H9 (cell line): ENCODE data around the gene MGST1. TPM values are rescaled to one million over a fixed set of nuclear protein-coding genes. Genes with fewer than 3 reads are reported as not detected.

ENCODE experiments used
- DNase-seq: peaks from one replicate; pipeline ENCODE4 v3.0.0-alpha.2; 2017
- H2AFZ ChIP-seq: one replicate; pipeline ENCODE4 v1.6.1; 2013; ENCODE audit warnings: mild to moderate bottlenecking, low read length, control low read depth, moderate library complexity
- H2AK5ac ChIP-seq: 2 replicates; pipeline ENCODE4 v1.6.1; 2013; ENCODE audit warnings: low read length, control low read depth, mixed read lengths; ENCODE audit not compliant: insufficient read length
- H2BK120ac ChIP-seq: one replicate; pipeline ENCODE4 v1.6.1; 2013; ENCODE audit warnings: low read depth, mild to moderate bottlenecking, low read length, control low read depth, inconsistent platforms; ENCODE audit not compliant: poor library complexity, severe bottlenecking
- H2BK12ac ChIP-seq: 2 replicates; pipeline ENCODE4 v1.6.1; 2013; ENCODE audit warnings: low read length, control low read depth, mixed read lengths, low read depth; ENCODE audit not compliant: insufficient read length
- H2BK15ac ChIP-seq: 2 replicates; pipeline ENCODE4 v1.6.1; 2013; ENCODE audit warnings: low read depth, low read length, control low read depth
- H2BK20ac ChIP-seq: one replicate; pipeline ENCODE4 v1.6.1; 2013; ENCODE audit warnings: low read depth, mild to moderate bottlenecking, low read length, control low read depth, inconsistent platforms; ENCODE audit not compliant: poor library complexity, severe bottlenecking
- H2BK5ac ChIP-seq: 2 replicates; pipeline ENCODE4 v1.6.1; 2013; ENCODE audit warnings: low read length, control low read depth, mixed read lengths; ENCODE audit not compliant: insufficient read length
- H3K14ac ChIP-seq: 2 replicates; pipeline ENCODE4 v1.6.1; 2013; ENCODE audit warnings: low read length, control low read depth; ENCODE audit not compliant: insufficient read depth
- H3K18ac ChIP-seq: 2 replicates; pipeline ENCODE4 v1.6.1; 2013; ENCODE audit warnings: low read depth, mild to moderate bottlenecking, mixed read lengths, low read length, control low read depth; ENCODE audit not compliant: insufficient read length
- H3K23ac ChIP-seq: 2 replicates; pipeline ENCODE4 v1.6.1; 2013; ENCODE audit warnings: low read length, control low read depth, mixed read lengths, low read depth; ENCODE audit not compliant: insufficient read length
- H3K23me2 ChIP-seq: 2 replicates; pipeline ENCODE4 v1.6.1; 2013; ENCODE audit warnings: low read depth, mild to moderate bottlenecking, mixed read lengths, low read length, control low read depth; ENCODE audit not compliant: insufficient read length, poor library complexity, severe bottlenecking
- H3K27ac ChIP-seq: 2 replicates; pipeline ENCODE4 v1.5.1; 2013; ENCODE audit warnings: low read length, control low read depth, mixed read lengths, low read depth; ENCODE audit not compliant: insufficient read length
- H3K27me3 ChIP-seq: 2 replicates; pipeline ENCODE4 v1.6.1; 2013; ENCODE audit warnings: low read length, control low read depth, inconsistent platforms; ENCODE audit not compliant: insufficient read depth
- H3K4ac ChIP-seq: 2 replicates; pipeline ENCODE4 v1.6.1; 2013; ENCODE audit warnings: low read depth, mild to moderate bottlenecking, control low read depth, inconsistent platforms, low read length, moderate library complexity
- H3K4me1 ChIP-seq: 2 replicates; pipeline ENCODE4 v1.6.1; 2013; ENCODE audit warnings: low read length, control low read depth, inconsistent platforms; ENCODE audit not compliant: insufficient read depth
- H3K4me2 ChIP-seq: 2 replicates; pipeline ENCODE4 v1.6.1; 2013; ENCODE audit warnings: low read length, control low read depth, mixed read lengths; ENCODE audit not compliant: insufficient read length, insufficient read depth
- H3K56ac ChIP-seq: 2 replicates; pipeline ENCODE4 v1.6.1; 2013; ENCODE audit warnings: low read depth, mild to moderate bottlenecking, mixed read lengths, low read length, control low read depth; ENCODE audit not compliant: insufficient read length
- H3K79me1 ChIP-seq: 2 replicates; pipeline ENCODE4 v1.6.1; 2013; ENCODE audit warnings: low read depth, mild to moderate bottlenecking, moderate library complexity, low read length, control low read depth, inconsistent platforms; ENCODE audit not compliant: insufficient read depth, poor library complexity, severe bottlenecking
- H3K79me2 ChIP-seq: 2 replicates; pipeline ENCODE4 v1.6.1; 2013; ENCODE audit warnings: low read length, control low read depth, inconsistent platforms; ENCODE audit not compliant: insufficient read depth
- H3K9ac ChIP-seq: 2 replicates; pipeline ENCODE4 v1.6.1; 2013; ENCODE audit warnings: low read length, control low read depth, mixed read lengths; ENCODE audit not compliant: insufficient read length; ENCODE audit errors: extremely low read depth
- H3K9me3 ChIP-seq: one replicate; pipeline ENCODE4 v1.6.1; 2013; ENCODE audit warnings: low read depth, low read length, inconsistent platforms; ENCODE audit not compliant: control insufficient read depth
- H3T11ph ChIP-seq: one replicate; pipeline ENCODE4 v1.6.1; 2013; ENCODE audit warnings: mild to moderate bottlenecking, low read length, control low read depth, inconsistent platforms
- H4K20me1 ChIP-seq: one replicate; pipeline ENCODE4 v1.6.1; 2013; ENCODE audit not compliant: control insufficient read depth, insufficient read length, insufficient read depth
- H4K5ac ChIP-seq: 2 replicates; pipeline ENCODE4 v1.6.1; 2013; ENCODE audit warnings: low read depth, mild to moderate bottlenecking, mixed read lengths, low read length, control low read depth; ENCODE audit not compliant: insufficient read length
- H4K8ac ChIP-seq: replicated peaks from 2 replicates; pipeline ENCODE4 v1.6.1; 2013; ENCODE audit warnings: low read length, control low read depth, mixed read lengths, low read depth; ENCODE audit not compliant: insufficient read length
- H4K91ac ChIP-seq: 2 replicates; pipeline ENCODE4 v1.6.1; 2013; ENCODE audit warnings: low read depth, mild to moderate bottlenecking, moderate library complexity, mixed read lengths, low read length, control low read depth; ENCODE audit not compliant: insufficient read length
- H3K27ac Mint-ChIP-seq, 3 experiments: 2 replicates in 2 of 3; 3 replicates in 1 of 3; pipeline ENCODE4 v1.8.0; 2020 to 2021; ENCODE audit warnings: mixed read lengths in 3 of 3, mild to moderate bottlenecking in 1 of 3, moderate library complexity in 1 of 3
- H3K27me3 Mint-ChIP-seq: 2 replicates; pipeline ENCODE4 v1.8.0; 2021; ENCODE audit warnings: low read depth, mild to moderate bottlenecking, moderate library complexity, mixed read lengths
- H3K36me3 Mint-ChIP-seq, 3 experiments: 2 replicates in 2 of 3; 3 replicates in 1 of 3; pipeline ENCODE4 v1.8.0; 2020 to 2021; ENCODE audit warnings: low read depth in 3 of 3, mixed read lengths in 3 of 3; ENCODE audit not compliant: insufficient read depth in 1 of 3
- H3K4me1 Mint-ChIP-seq, 2 experiments: 2 replicates each; pipeline ENCODE4 v1.8.0; 2020; ENCODE audit warnings: mixed read lengths in 2 of 2
- H3K4me3 Mint-ChIP-seq, 2 experiments: 2 replicates in 1 of 2; 3 replicates in 1 of 2; pipeline ENCODE4 v1.8.0; 2020 to 2021; ENCODE audit warnings: mild to moderate bottlenecking in 2 of 2, mixed read lengths in 2 of 2, moderate library complexity in 1 of 2
- H3K9me3 Mint-ChIP-seq, 2 experiments: 2 replicates in 1 of 2; 3 replicates in 1 of 2; pipeline ENCODE4 v1.8.0; 2020; ENCODE audit warnings: mild to moderate bottlenecking in 2 of 2, mixed read lengths in 2 of 2, moderate library complexity in 1 of 2
- WGBS: extraction: QIAGEN DNeasy Blood & Tissue Kit; methylation state at CpG from one replicate; pipeline ENCODE4 v1.1.7; 2013; ENCODE audit warnings: missing lambda C conversion rate, low lambda C conversion rate, mixed read lengths; ENCODE audit not compliant: insufficient read length; ENCODE audit errors: extremely low coverage; 5-methylcytosine and 5-hydroxymethylcytosine counted together
- total RNA-seq: library from RNA; stranded (reverse); gene quantifications from 2 replicates; pipeline ENCODE4 v1.2.1, GENCODE V29; 2021
- TF ChIP-seq, protein P1 (sequence below): fragments of 200-600 bp; sonication (generic); conservative IDR thresholded peaks from 3 replicates; pipeline ENCODE4 v1.8.0; 2021; ENCODE audit warnings: antibody characterized with exemption, mild to moderate bottlenecking

Gene MGST1
- total RNA-seq, 1 experiment from 2014 or later, result 235 TPM

DNA sequence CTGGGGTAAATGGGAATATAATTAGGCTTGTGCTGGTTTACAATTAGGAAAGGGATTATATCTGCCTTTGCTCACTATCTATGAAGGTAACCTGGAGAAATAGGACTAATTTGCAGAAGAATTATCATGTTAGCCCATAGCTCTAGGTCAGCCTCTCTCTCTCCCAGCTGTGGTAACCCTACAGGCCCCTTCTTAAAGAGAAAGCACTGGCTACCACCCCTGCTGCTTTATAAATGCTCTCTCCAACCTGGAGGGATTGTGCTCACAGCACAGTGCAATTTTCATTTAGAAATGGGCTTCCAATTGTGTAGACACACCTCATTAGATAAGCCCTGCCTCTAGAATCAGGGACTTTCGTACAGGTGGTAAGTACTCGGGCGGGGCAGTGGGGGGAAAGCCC lies 22.7 kb upstream of the MGST1 start:
- DNase-seq, result no peak
- 0 out of 7 replicates have a peak overlapping the region, but pooled peaks of 1 of the 3 experiments have one; percentile 57 for H3K27ac Mint-ChIP-seq
- WGBS, result no CpG with 5 or more reads among the region's 3 CpGs

More for the DNA sequence above, 22.7 kb upstream of the MGST1 start:
- no peak overlapping the region for H3K18ac ChIP-seq
- H4K91ac ChIP-seq, result no peak overlapping the region
- no peak overlapping the region for H3K4ac ChIP-seq
- H3K4me1 Mint-ChIP-seq, result peaks cover 4 to 6% of the 10 kb centered on the region in 2 experiments; a peak in 2 of 4 replicates
- H3K4me2 ChIP-seq, result no peak overlapping the region
- TF ChIP-seq, protein P1, sequence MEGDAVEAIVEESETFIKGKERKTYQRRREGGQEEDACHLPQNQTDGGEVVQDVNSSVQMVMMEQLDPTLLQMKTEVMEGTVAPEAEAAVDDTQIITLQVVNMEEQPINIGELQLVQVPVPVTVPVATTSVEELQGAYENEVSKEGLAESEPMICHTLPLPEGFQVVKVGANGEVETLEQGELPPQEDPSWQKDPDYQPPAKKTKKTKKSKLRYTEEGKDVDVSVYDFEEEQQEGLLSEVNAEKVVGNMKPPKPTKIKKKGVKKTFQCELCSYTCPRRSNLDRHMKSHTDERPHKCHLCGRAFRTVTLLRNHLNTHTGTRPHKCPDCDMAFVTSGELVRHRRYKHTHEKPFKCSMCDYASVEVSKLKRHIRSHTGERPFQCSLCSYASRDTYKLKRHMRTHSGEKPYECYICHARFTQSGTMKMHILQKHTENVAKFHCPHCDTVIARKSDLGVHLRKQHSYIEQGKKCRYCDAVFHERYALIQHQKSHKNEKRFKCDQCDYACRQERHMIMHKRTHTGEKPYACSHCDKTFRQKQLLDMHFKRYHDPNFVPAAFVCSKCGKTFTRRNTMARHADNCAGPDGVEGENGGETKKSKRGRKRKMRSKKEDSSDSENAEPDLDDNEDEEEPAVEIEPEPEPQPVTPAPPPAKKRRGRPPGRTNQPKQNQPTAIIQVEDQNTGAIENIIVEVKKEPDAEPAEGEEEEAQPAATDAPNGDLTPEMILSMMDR, result no peak
- no peak overlapping the region for H2BK15ac ChIP-seq
- no peak overlapping the region for H3K4me3 Mint-ChIP-seq
- H2BK120ac ChIP-seq, result no peak overlapping the region
- H2BK20ac ChIP-seq, result no peak overlapping the region
- no peak overlapping the region for H4K5ac ChIP-seq
- no peak overlapping the region for H3T11ph ChIP-seq
- no peaks in the 10 kb centered on the region for H4K20me1 ChIP-seq
- no peaks in the 10 kb centered on the region for H3K9me3 ChIP-seq
- H3K9ac ChIP-seq, result no peak overlapping the region
- H3K27me3 ChIP-seq, result no peaks in the 10 kb centered on the region
- no peak overlapping the region for H2BK12ac ChIP-seq
- H3K36me3 Mint-ChIP-seq, result no peaks in the 10 kb centered on the region; a peak in 1 of 7 replicates
- H3K14ac ChIP-seq, result no peak overlapping the region
- no peaks in the 10 kb centered on the region for H3K79me2 ChIP-seq
- no peak overlapping the region for H3K23ac ChIP-seq
- no peaks in the 10 kb centered on the region for H3K23me2 ChIP-seq
- H2AK5ac ChIP-seq, result no peak overlapping the region
- no peak overlapping the region for H3K56ac ChIP-seq
- H3K9me3 Mint-ChIP-seq, result peaks cover 4 to 8% of the 10 kb centered on the region in 2 experiments; a peak in 4 of 5 replicates
- no peaks in the 10 kb centered on the region for H3K79me1 ChIP-seq
- no peak overlapping the region for H4K8ac ChIP-seq
- H3K27me3 Mint-ChIP-seq, result no peaks in the 10 kb centered on the region
- no peaks in the 10 kb centered on the region for H3K4me1 ChIP-seq
- no peak overlapping the region for H2AFZ ChIP-seq
- H3K27ac ChIP-seq, result no peak overlapping the region
- H2BK5ac ChIP-seq, result no peak overlapping the region
